ENCODE results near the gene STIM1. TPM values are rescaled to one million over a fixed set of nuclear protein-coding genes. Genes with fewer than 3 reads are reported as not detected.

STIM1 gene
- total RNA-seq, 4 donors from 2014 or later = 65.2 to 150 (median 92.6) TPM

- intact Hi-C loops (cut with DNase I) = no loop called here
- H3K4me1 ChIP-seq = peaks cover 16 to 38% (median 29%) of the 10 kb centered on the region in 4 donors
- DNase-seq (ENCODE audit: extremely low spot score) = no peak
- peaks cover 6 to 13% (median 12%) of the 10 kb centered on the region in 4 donors for H3K36me3 ChIP-seq
- no peak overlapping the region for H3K4me3 ChIP-seq
- no peak overlapping the region for H3K27ac ChIP-seq (replicated peaks in 1 of 4)
- WGBS = 74% methylated on average over 4 of the region's 4 CpGs
- no peaks in the 10 kb centered on the region for H3K27me3 ChIP-seq
- H3K9me3 ChIP-seq = no peaks in the 10 kb centered on the region
- TF ChIP-seq CTCF (IDR thresholded peaks at IDR 0.05) = no peak
- no peak for TF ChIP-seq EP300 (IDR thresholded peaks at IDR 0.05)
- TF ChIP-seq POLR2AphosphoS5 (IDR thresholded peaks at IDR 0.05) = no peak
- TF ChIP-seq POLR2A (IDR thresholded peaks at IDR 0.05; ENCODE audit: low read depth) = no peak
These were observed 242.7 kb downstream of the STIM1 start for GRCh38 chr11:4098026-4098621.

GRCh38 chr11:4102711-4103110, 247.2 kb downstream of the STIM1 start:
- DNase-seq (ENCODE audit: extremely low spot score) = no peak
- Histone ChIP-seq H3K27me3 (no peaks in the 10 kb centered on the region), H3K36me3 (peaks cover 10 to 57% (median 38%) of the 10 kb centered on the region in 4 donors), H3K27ac (replicated peaks in 1 of 4) (no peak overlapping the region), H3K4me3 (no peak overlapping the region), H3K4me1 (peaks cover 0 to 4% (median 1%) of the 10 kb centered on the region in 4 donors), H3K9me3 (no peaks in the 10 kb centered on the region)
- no peak for TF ChIP-seq CTCF (IDR thresholded peaks at IDR 0.05)
- no peak for TF ChIP-seq POLR2A (IDR thresholded peaks at IDR 0.05; ENCODE audit: low read depth)
- TF ChIP-seq POLR2AphosphoS5 (IDR thresholded peaks at IDR 0.05) = no peak
- TF ChIP-seq EP300 (IDR thresholded peaks at IDR 0.05) = no peak
- 91% methylated on average over 4 of the region's 4 CpGs for WGBS
- intact Hi-C loops (cut with DNase I) = no loop called here

- peaks cover 10 to 63% (median 41%) of the 10 kb centered on the region in 4 donors for H3K36me3 ChIP-seq
These were observed 247.8 kb downstream of the STIM1 start for GRCh38 chr11:4103269-4103668.

GRCh38 chr11:4105916-4106315, 250.5 kb downstream of the STIM1 start:
- Histone ChIP-seq H3K27ac (replicated peaks in 1 of 4) (no peak overlapping the region), H3K9me3 (no peaks in the 10 kb centered on the region), H3K36me3 (peaks cover 14 to 86% (median 53%) of the 10 kb centered on the region in 4 donors), H3K27me3 (no peaks in the 10 kb centered on the region), H3K4me1 (no peaks in the 10 kb centered on the region), H3K4me3 (no peak overlapping the region)
- TF ChIP-seq CTCF (IDR thresholded peaks at IDR 0.05) (no peak), POLR2AphosphoS5 (IDR thresholded peaks at IDR 0.05) (no peak)
- no peak for DNase-seq (ENCODE audit: extremely low spot score)
- intact Hi-C loops (cut with DNase I) = no loop called here
- WGBS = 88% methylated on average over 1 of the region's 1 CpG

More at GRCh38 chr11:4103269-4103668, 247.8 kb downstream of the STIM1 start:
- DNase-seq (ENCODE audit: extremely low spot score) = no peak
- Histone ChIP-seq H3K27me3 (no peaks in the 10 kb centered on the region), H3K4me3 (no peak overlapping the region), H3K4me1 (no peaks in the 10 kb centered on the region), H3K27ac (replicated peaks in 1 of 4) (no peak overlapping the region), H3K9me3 (no peaks in the 10 kb centered on the region)
- no peak for TF ChIP-seq POLR2AphosphoS5 (IDR thresholded peaks at IDR 0.05)
- no peak for TF ChIP-seq EP300 (IDR thresholded peaks at IDR 0.05)
- intact Hi-C loops (cut with DNase I) = no loop called here
- WGBS = 92% methylated on average over 2 of the region's 2 CpGs

GRCh38 chr11:4111834-4112233, 256.4 kb downstream of the STIM1 start:
- no peak overlapping the region for H3K27ac ChIP-seq (replicated peaks in 1 of 4)
- DNase-seq (ENCODE audit: extremely low spot score) = no peak
- no peak for TF ChIP-seq POLR2AphosphoS5 (IDR thresholded peaks at IDR 0.05)
- TF ChIP-seq EP300 (IDR thresholded peaks at IDR 0.05) = no peak
- TF ChIP-seq POLR2A (IDR thresholded peaks at IDR 0.05; ENCODE audit: low read depth) = no peak
- no peak for TF ChIP-seq CTCF (IDR thresholded peaks at IDR 0.05)
- H3K36me3 ChIP-seq = peaks cover 32 to 97% (median 62%) of the 10 kb centered on the region in 4 donors
- 75% methylated on average over 5 of the region's 5 CpGs for WGBS
- intact Hi-C loops (cut with DNase I) = no loop called here
- no peaks in the 10 kb centered on the region for H3K27me3 ChIP-seq
- no peaks in the 10 kb centered on the region for H3K9me3 ChIP-seq
- no peaks in the 10 kb centered on the region for H3K4me1 ChIP-seq
- H3K4me3 ChIP-seq = no peak overlapping the region

Measured in esophagus muscularis mucosa (tissue), 4 donors.